Keratinocyte (primary cell): ENCODE measurements around the gene PRODH2. TPM values are rescaled to one million over a fixed set of nuclear protein-coding genes. Genes with fewer than 3 reads are reported as not detected.

ENCODE experiments used
- DNase-seq: peaks from one replicate; pipeline ENCODE4 v3.0.0-alpha.2; 2011; ENCODE audit warnings: low read depth, missing footprints, low spot score
- FAIRE-seq: peaks from 2 replicates; lab custom pipeline; 2011; peaks lifted over from hg19 to GRCh38; lab: Jason Lieb, UNC
- H2AFZ ChIP-seq: 2 replicates; pipeline ENCODE4 v1.6.0; 2012; ENCODE audit warnings: low read length, control low read depth, inconsistent platforms; ENCODE audit not compliant: control insufficient read depth
- H3K27ac ChIP-seq: 2 replicates; pipeline ENCODE4 v1.5.1; 2011; ENCODE audit warnings: low read length; ENCODE audit not compliant: control insufficient read depth, insufficient read depth
- H3K27me3 ChIP-seq: 3 replicates; pipeline ENCODE4 v1.6.0; 2011; ENCODE audit warnings: low read length; ENCODE audit not compliant: control insufficient read depth, insufficient read depth; ENCODE audit errors: extremely low read depth
- H3K36me3 ChIP-seq, 2 experiments: 2 replicates in 1 of 2; 3 replicates in 1 of 2; pipeline ENCODE4 v1.5.1; 2011; ENCODE audit warnings: low read length in 2 of 2, mild to moderate bottlenecking in 1 of 2; ENCODE audit not compliant: control insufficient read depth in 2 of 2, insufficient read depth in 2 of 2; ENCODE audit errors: extremely low read depth in 1 of 2
- H3K4me1 ChIP-seq: 3 replicates; pipeline ENCODE4 v1.5.1; 2011; ENCODE audit warnings: low read length; ENCODE audit not compliant: control insufficient read depth, insufficient read depth; ENCODE audit errors: extremely low read depth
- H3K4me2 ChIP-seq: 3 replicates; pipeline ENCODE4 v1.6.0; 2011; ENCODE audit warnings: low read depth, low read length; ENCODE audit not compliant: control insufficient read depth, insufficient read depth; ENCODE audit errors: extremely low read depth
- H3K4me3 ChIP-seq, 3 experiments: fragments of 200-600 bp in 1 of 3; sonication (generic) in 1 of 3; 2 replicates in 2 of 3; 3 replicates in 1 of 3; pipeline ENCODE4 v1.5.1; 2011 to 2016; ENCODE audit warnings: low read length in 3 of 3, mild to moderate bottlenecking in 3 of 3, control low read depth in 2 of 3, inconsistent platforms in 1 of 3, low read depth in 1 of 3, mixed read lengths in 1 of 3, mixed run types in 1 of 3, moderate library complexity in 1 of 3; ENCODE audit not compliant: control insufficient read depth in 2 of 3, insufficient read depth in 2 of 3; ENCODE audit errors: extremely low read depth in 1 of 3
- H3K79me2 ChIP-seq: 2 replicates; pipeline ENCODE4 v1.6.0; 2012; ENCODE audit warnings: low read length; ENCODE audit not compliant: control insufficient read depth, insufficient read depth
- H3K9ac ChIP-seq: 3 replicates; pipeline ENCODE4 v1.6.0; 2011; ENCODE audit warnings: low read length; ENCODE audit not compliant: control insufficient read depth, insufficient read depth; ENCODE audit errors: extremely low read depth
- H3K9me1 ChIP-seq: 3 replicates; pipeline ENCODE4 v1.6.0; 2011; ENCODE audit warnings: low read length; ENCODE audit not compliant: control insufficient read depth, insufficient read depth; ENCODE audit errors: extremely low read depth
- H3K9me3 ChIP-seq: 2 replicates; pipeline ENCODE4 v1.5.1; 2012; ENCODE audit warnings: low read depth, low read length; ENCODE audit not compliant: control insufficient read depth
- H4K20me1 ChIP-seq: 3 replicates; pipeline ENCODE4 v1.6.0; 2011; ENCODE audit warnings: low read length; ENCODE audit not compliant: control insufficient read depth, insufficient read depth; ENCODE audit errors: extremely low read depth
- EZH2 ChIP-seq: IDR thresholded peaks from one replicate; pipeline ENCODE4 v1.6.1; 2012; ENCODE audit warnings: inconsistent platforms, mild to moderate bottlenecking, low read length, moderate library complexity
- dilution Hi-C: fragments of 300-500 bp; cut with MboI; formaldehyde crosslinking; loops from one replicate; pipeline ENCODE4 v1.7.0; 2020; ENCODE audit warnings: low sequenced_read_pairs; ENCODE audit not compliant: extremely low pct_ligation_motif_present
- polyA plus RNA-seq, 5 experiments: library from polyadenylated mRNA; depleted of rRNA in 3 of 5; stranded (reverse) in 3 of 5; stranded (forward) in 1 of 5; unstranded in 1 of 5; fragments of >200 nt; gene quantifications; 1 replicate in 1 of 5; 2 replicates in 3 of 5; 3 replicates in 1 of 5; pipeline versions ENCODE4 v1.2.1 to v1.2.3, GENCODE V29; 2011 to 2012; ENCODE audit warnings: missing spikeins in 2 of 5, low read depth in 1 of 5, low replicate concordance in 1 of 5
- TF ChIP-seq, protein P1 (sequence below), 3 experiments: IDR thresholded peaks in 1 of 3; conservative IDR thresholded peaks in 1 of 3; optimal IDR thresholded peaks in 1 of 3; 2 replicates in 2 of 3; 3 replicates in 1 of 3; pipeline versions ENCODE3 to v1.5.1; 2011; ENCODE audit warnings: low read length in 3 of 3, mild to moderate bottlenecking in 3 of 3, moderate library complexity in 2 of 3, control low read depth in 1 of 3, inconsistent platforms in 1 of 3; ENCODE audit not compliant: insufficient read depth in 2 of 3; ENCODE audit errors: extremely low read depth in 1 of 3

The PRODH2 gene
- polyA plus RNA-seq, 1 donor (not counting 4 experiments of a cell fraction or from before 2014, with no cell fraction given), result not detected

DNA sequence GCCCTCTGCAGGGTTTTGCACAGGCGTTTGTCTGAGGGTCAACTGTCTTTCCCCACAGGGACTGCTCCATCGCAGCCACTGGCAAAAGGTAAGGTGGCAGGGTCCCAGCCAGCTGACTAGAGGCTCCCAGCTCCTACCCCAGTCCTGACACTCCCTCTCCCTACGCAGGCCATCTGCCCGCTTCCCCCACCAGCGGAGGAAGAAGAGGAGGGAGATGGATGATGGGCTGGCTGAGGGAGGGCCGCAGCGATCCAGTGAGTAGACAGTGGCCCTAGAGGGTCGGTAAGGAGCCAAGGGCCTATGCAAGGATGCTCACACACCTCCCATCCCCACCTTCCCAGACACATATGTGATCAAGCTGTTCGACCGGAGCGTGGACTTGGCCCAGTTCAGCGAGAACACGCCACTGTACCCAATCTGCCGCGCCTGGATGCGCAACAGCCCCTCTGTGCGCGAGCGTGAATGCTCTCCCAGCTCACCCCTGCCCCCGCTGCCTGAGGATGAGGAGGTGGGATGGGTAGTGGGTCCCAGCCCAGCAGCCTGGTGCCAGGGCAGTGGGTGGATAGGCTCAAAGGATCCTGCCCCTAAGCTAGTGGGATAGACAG, 59.8 kb downstream of the PRODH2 start:
- H3K4me2 ChIP-seq, result no peak overlapping the region
- H3K79me2 ChIP-seq, result peaks cover 17% of the 10 kb centered on the region
- no peaks in the 10 kb centered on the region for H3K27me3 ChIP-seq
- dilution Hi-C loops, result no loop called here
- no peak overlapping the region for H3K4me3 ChIP-seq
- no peak overlapping the region for H3K27ac ChIP-seq
- no peak for TF ChIP-seq EZH2
- TF ChIP-seq, protein P1, sequence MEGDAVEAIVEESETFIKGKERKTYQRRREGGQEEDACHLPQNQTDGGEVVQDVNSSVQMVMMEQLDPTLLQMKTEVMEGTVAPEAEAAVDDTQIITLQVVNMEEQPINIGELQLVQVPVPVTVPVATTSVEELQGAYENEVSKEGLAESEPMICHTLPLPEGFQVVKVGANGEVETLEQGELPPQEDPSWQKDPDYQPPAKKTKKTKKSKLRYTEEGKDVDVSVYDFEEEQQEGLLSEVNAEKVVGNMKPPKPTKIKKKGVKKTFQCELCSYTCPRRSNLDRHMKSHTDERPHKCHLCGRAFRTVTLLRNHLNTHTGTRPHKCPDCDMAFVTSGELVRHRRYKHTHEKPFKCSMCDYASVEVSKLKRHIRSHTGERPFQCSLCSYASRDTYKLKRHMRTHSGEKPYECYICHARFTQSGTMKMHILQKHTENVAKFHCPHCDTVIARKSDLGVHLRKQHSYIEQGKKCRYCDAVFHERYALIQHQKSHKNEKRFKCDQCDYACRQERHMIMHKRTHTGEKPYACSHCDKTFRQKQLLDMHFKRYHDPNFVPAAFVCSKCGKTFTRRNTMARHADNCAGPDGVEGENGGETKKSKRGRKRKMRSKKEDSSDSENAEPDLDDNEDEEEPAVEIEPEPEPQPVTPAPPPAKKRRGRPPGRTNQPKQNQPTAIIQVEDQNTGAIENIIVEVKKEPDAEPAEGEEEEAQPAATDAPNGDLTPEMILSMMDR (optimal IDR thresholded peaks at IDR 0.05 in 1 of 3, IDR thresholded peaks at IDR 0.05 in 1 of 3, conservative IDR thresholded peaks at IDR 0.05 in 1 of 3; ENCODE audit: extremely low read depth in 1 of 3, insufficient read depth in 2 of 3, low read length in 3 of 3), result no peak
- H3K36me3 ChIP-seq, result peaks cover 13 to 23% of the 10 kb centered on the region in 2 experiments
- H3K9me1 ChIP-seq, result no peaks in the 10 kb centered on the region
- no peak for DNase-seq
- no peak for FAIRE-seq
- H3K9ac ChIP-seq, result no peak overlapping the region
- no peak overlapping the region for H2AFZ ChIP-seq
- peaks cover 19% of the 10 kb centered on the region for H3K4me1 ChIP-seq
- H4K20me1 ChIP-seq, result no peaks in the 10 kb centered on the region
- H3K9me3 ChIP-seq, result no peaks in the 10 kb centered on the region

DNA sequence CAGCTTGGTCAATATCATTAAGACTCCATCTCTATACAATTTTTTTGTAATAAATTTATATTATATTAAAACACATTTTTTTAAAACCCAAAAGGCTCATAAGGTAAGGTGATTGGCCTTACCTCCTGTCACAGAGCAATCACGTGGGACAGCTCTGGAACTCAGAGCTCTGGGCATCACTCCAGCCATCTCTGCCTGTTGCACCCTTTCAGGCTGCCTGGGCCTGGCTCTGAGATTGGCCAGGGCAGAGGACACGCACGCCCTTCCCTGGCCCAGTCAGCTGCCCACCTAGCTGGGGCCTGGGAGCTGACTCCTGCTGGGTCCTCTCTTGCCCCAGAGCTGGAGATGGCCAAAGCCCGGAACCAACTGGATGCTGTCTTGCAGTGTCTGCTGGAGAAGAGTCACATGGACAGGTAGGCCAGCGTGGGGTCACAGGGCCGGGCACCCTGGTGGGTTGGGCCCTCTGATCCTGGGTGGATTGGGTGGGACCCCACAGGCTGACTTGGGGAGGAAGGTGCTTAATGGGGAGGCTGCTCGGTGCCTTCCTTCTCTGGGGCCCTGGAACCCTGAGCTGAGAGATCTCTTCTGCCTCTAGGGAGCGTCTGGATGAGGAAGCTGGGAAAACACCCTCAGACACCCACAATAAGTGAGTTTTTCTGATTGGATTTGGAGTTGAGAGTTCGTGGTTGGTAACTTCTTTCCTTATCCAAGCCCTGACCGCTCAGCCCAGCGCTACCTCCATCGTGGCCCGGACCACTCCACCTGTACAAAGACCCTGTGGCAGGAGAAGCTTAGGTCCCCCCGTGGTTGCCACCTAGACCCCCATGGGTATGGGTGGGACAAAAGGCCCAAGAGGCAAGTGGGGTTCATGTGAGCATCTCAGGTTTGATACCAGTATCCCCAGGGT, 60.6 kb downstream of the PRODH2 start:
- TF ChIP-seq, protein P1 (optimal IDR thresholded peaks at IDR 0.05 in 1 of 3, IDR thresholded peaks at IDR 0.05 in 1 of 3, conservative IDR thresholded peaks at IDR 0.05 in 1 of 3; ENCODE audit: extremely low read depth in 1 of 3, insufficient read depth in 2 of 3, low read length in 3 of 3), result no peak
- no peak for TF ChIP-seq EZH2
- H4K20me1 ChIP-seq, result no peaks in the 10 kb centered on the region
- H3K4me2 ChIP-seq, result no peak overlapping the region
- no peak overlapping the region for H2AFZ ChIP-seq
- dilution Hi-C loops, result no loop called here
- no peaks in the 10 kb centered on the region for H3K9me1 ChIP-seq
- H3K4me3 ChIP-seq, result no peak overlapping the region
- H3K27ac ChIP-seq, result no peak overlapping the region
- no peaks in the 10 kb centered on the region for H3K9me3 ChIP-seq
- FAIRE-seq, result no peak
- no peaks in the 10 kb centered on the region for H3K27me3 ChIP-seq
- no peak for DNase-seq
- no peak overlapping the region for H3K9ac ChIP-seq
- H3K4me1 ChIP-seq, result peaks cover 16% of the 10 kb centered on the region
- peaks cover 13 to 23% of the 10 kb centered on the region in 2 experiments for H3K36me3 ChIP-seq
- peaks cover 17% of the 10 kb centered on the region for H3K79me2 ChIP-seq
